GM23338 (cell line): ENCODE results near the gene TBX18. TPM values are rescaled to one million over a fixed set of nuclear protein-coding genes. Genes with fewer than 3 reads are reported as not detected.

Experiments used
- ATAC-seq: fragments of 200-7000 bp; cut with Tn5 transposase; 3 replicates; pipeline ENCODE4 v1.9.1; 2020
- DNase-seq: peaks from one replicate; pipeline ENCODE4 v3.0.0-alpha.2; 2015; ENCODE audit warnings: low spot score
- H2AFZ ChIP-seq: fragments of 200-600 bp; sonication (generic); 2 replicates; pipeline ENCODE4 v1.8.0; 2016; ENCODE audit warnings: antibody characterized with exemption, mild to moderate bottlenecking, moderate library complexity
- H3F3A ChIP-seq: fragments of 200-600 bp; sonication (generic); replicated peaks from 2 replicates; pipeline ENCODE4 v1.8.0; 2017; ENCODE audit warnings: antibody characterized with exemption, mixed run types, low read depth
- H3K27ac ChIP-seq: fragments of 200-600 bp; sonication (generic); 2 replicates; pipeline ENCODE4 v1.6.1; 2016; ENCODE audit warnings: low read depth
- H3K27me3 ChIP-seq: fragments of 200-600 bp; sonication (generic); 2 replicates; pipeline ENCODE4 v1.8.0; 2016; ENCODE audit warnings: mild to moderate bottlenecking, mixed run types, moderate library complexity; ENCODE audit not compliant: insufficient read depth
- H3K36me3 ChIP-seq: fragments of 200-600 bp; sonication (generic); 2 replicates; pipeline ENCODE4 v1.8.0; 2016; ENCODE audit warnings: mild to moderate bottlenecking; ENCODE audit not compliant: insufficient read depth
- H3K4me1 ChIP-seq: fragments of 200-600 bp; sonication (generic); 2 replicates; pipeline ENCODE4 v1.8.0; 2016; ENCODE audit warnings: mild to moderate bottlenecking, moderate library complexity; ENCODE audit not compliant: insufficient read depth
- H3K4me2 ChIP-seq: fragments of 200-600 bp; sonication (generic); 2 replicates; pipeline ENCODE4 v1.7.1; 2017; ENCODE audit warnings: mixed run types
- H3K4me3 ChIP-seq: fragments of 200-600 bp; sonication (generic); 2 replicates; pipeline ENCODE4 v1.6.1; 2016; ENCODE audit warnings: mixed run types
- H3K79me2 ChIP-seq: fragments of 200-600 bp; sonication (generic); replicated peaks from 2 replicates; pipeline ENCODE4 v1.8.0; 2017; ENCODE audit warnings: mild to moderate bottlenecking; ENCODE audit not compliant: insufficient read depth
- H3K9me2 ChIP-seq: fragments of 200-600 bp; sonication (generic); 2 replicates; pipeline ENCODE4 v1.8.0; 2017; ENCODE audit not compliant: insufficient read depth
- H4K20me1 ChIP-seq: fragments of 200-600 bp; sonication (generic); replicated peaks from 2 replicates; pipeline ENCODE4 v1.8.0; 2017; ENCODE audit warnings: mild to moderate bottlenecking; ENCODE audit not compliant: insufficient read depth
- H3K27ac Mint-ChIP-seq: 2 replicates; pipeline ENCODE4 v1.8.0; 2020; ENCODE audit warnings: inconsistent platforms, mild to moderate bottlenecking, moderate library complexity, mixed read lengths
- H3K27me3 Mint-ChIP-seq: 3 replicates; pipeline ENCODE4 v1.8.0; 2022; ENCODE audit warnings: low read depth, mild to moderate bottlenecking, moderate library complexity, mixed read lengths, inconsistent platforms; ENCODE audit not compliant: insufficient read depth, poor library complexity
- H3K36me3 Mint-ChIP-seq: 3 replicates; pipeline ENCODE4 v1.8.0; 2021; ENCODE audit warnings: low read depth, mild to moderate bottlenecking, inconsistent platforms, moderate library complexity, mixed read lengths
- H3K4me1 Mint-ChIP-seq: 3 replicates; pipeline ENCODE4 v1.8.0; 2020; ENCODE audit warnings: mild to moderate bottlenecking, inconsistent platforms, mixed read lengths
- H3K4me3 Mint-ChIP-seq: 3 replicates; pipeline ENCODE4 v1.8.0; 2021; ENCODE audit warnings: moderate library complexity, mild to moderate bottlenecking, inconsistent platforms, mixed read lengths
- H3K9me3 Mint-ChIP-seq: 3 replicates; pipeline ENCODE4 v1.8.0; 2020; ENCODE audit warnings: moderate library complexity, mild to moderate bottlenecking, inconsistent platforms, mixed read lengths
- CTCF ChIP-seq, 2 experiments: fragments of 200-600 bp in 1 of 2; sonication (generic) in 1 of 2; conservative IDR thresholded peaks; 2 replicates each; pipeline versions ENCODE4 v1.5.1 to v1.6.1; 2016 to 2017; ENCODE audit warnings: antibody characterized with exemption in 2 of 2, low read depth in 2 of 2, mild to moderate bottlenecking in 2 of 2, moderate library complexity in 1 of 2
- EZH2 ChIP-seq: fragments of 200-600 bp; sonication (generic); IDR thresholded peaks from one replicate; pipeline ENCODE4 v1.8.0; 2017; ENCODE audit warnings: antibody characterized with exemption, mild to moderate bottlenecking, low read depth; ENCODE audit not compliant: unreplicated experiment
- EZH2phosphoT487 ChIP-seq: fragments of 200-600 bp; sonication (generic); IDR thresholded peaks from one replicate; pipeline ENCODE4 v1.8.1; 2018; ENCODE audit warnings: antibody characterized with exemption; ENCODE audit not compliant: unreplicated experiment
- JUNB ChIP-seq: IDR thresholded peaks from one replicate; pipeline ENCODE4 v1.6.1; 2016; ENCODE audit warnings: antibody characterized with exemption; ENCODE audit not compliant: unreplicated experiment
- NANOG ChIP-seq: IDR thresholded peaks from 2 replicates; pipeline ENCODE4 v1.6.1; 2016; ENCODE audit warnings: antibody characterized with exemption, borderline replicate concordance
- STAT1 ChIP-seq: IDR thresholded peaks from one replicate; pipeline ENCODE4 v1.6.1; 2016; ENCODE audit warnings: antibody characterized with exemption; ENCODE audit not compliant: unreplicated experiment
- polyA plus RNA-seq: library from polyadenylated mRNA; unstranded; fragments of >200 nt; fragmentation: Nextera tagmentation; extraction: Ambion mirVana; gene quantifications from 2 replicates; pipeline ENCODE4 v1.2.1, GENCODE V29; 2016
- total RNA-seq: library from RNA; depleted of rRNA; stranded (reverse); fragments of >200 nt; shearing (Covaris generic); gene quantifications from 2 replicates; pipeline ENCODE4 v1.2.3, GENCODE V29; 2014

Gene TBX18
- total and polyA plus RNA-seq, 2 experiments from 2014 or later: 0.03 TPM; not detected in 1

- Mint-ChIP-seq H3K36me3 (no peaks in the 10 kb centered on the region), H3K9me3 (peaks cover 8% of the 10 kb centered on the region), H3K4me3 (peak overlapping the region; percentile 76), H3K4me1 (peaks cover 30% of the 10 kb centered on the region), H3K27me3 (peaks cover 92% of the 10 kb centered on the region), H3K27ac (no peak overlapping the region)
- H3K4me2 ChIP-seq: peak overlapping the region; percentile 93
- H3K27ac ChIP-seq: no peak overlapping the region
- H3K4me1 ChIP-seq: peaks cover 22% of the 10 kb centered on the region
- no peaks in the 10 kb centered on the region for H3K9me2 ChIP-seq
- TF ChIP-seq EZH2phosphoT487: peak; percentile 93
- peak; percentile 90 for TF ChIP-seq EZH2
- no peak for TF ChIP-seq STAT1
- H3K79me2 ChIP-seq: no peaks in the 10 kb centered on the region
- peak overlapping the region; percentile 99 for H2AFZ ChIP-seq
- H3F3A ChIP-seq: peaks cover 3% of the 10 kb centered on the region
- H4K20me1 ChIP-seq: peaks cover 29% of the 10 kb centered on the region
- H3K4me3 ChIP-seq: peak overlapping the region; percentile 76
- peak; percentile 47 for DNase-seq
- H3K27me3 ChIP-seq: peaks cover 100% of the 10 kb centered on the region
- H3K36me3 ChIP-seq: no peaks in the 10 kb centered on the region
- ATAC-seq: peak; percentile 7; the same call in 2 of the 3 replicates
These were observed 8.2 kb upstream of the TBX18 start for GRCh38 chr6:84772428-84773132.

GRCh38 chr6:84771756-84772356 is 7.5 kb upstream of the TBX18 start:
- DNase-seq: no peak
- H3K27me3 Mint-ChIP-seq: peaks cover 98% of the 10 kb centered on the region
- H3K27ac Mint-ChIP-seq: no peak overlapping the region

More at GRCh38 chr6:84771756-84772356, 7.5 kb upstream of the TBX18 start:
- H3K36me3 Mint-ChIP-seq: no peaks in the 10 kb centered on the region
- Histone ChIP-seq H3K4me1 (peaks cover 29% of the 10 kb centered on the region), H3K27me3 (peaks cover 100% of the 10 kb centered on the region), H2AFZ (no peak overlapping the region), H3K27ac (no peak overlapping the region), H4K20me1 (peaks cover 31% of the 10 kb centered on the region), H3K4me3 (no peak overlapping the region), H3K79me2 (no peaks in the 10 kb centered on the region), H3F3A (peaks cover 11% of the 10 kb centered on the region), H3K9me2 (no peaks in the 10 kb centered on the region), H3K36me3 (no peaks in the 10 kb centered on the region), H3K4me2 (no peak overlapping the region; the same call in 1 of the 2 replicates)
- H3K4me3 Mint-ChIP-seq: peak overlapping the region; percentile 39; the same call in 1 of the 3 replicates
- ATAC-seq: no peak
- TF ChIP-seq EZH2 (peak; percentile 45), CTCF (conservative IDR thresholded peaks at IDR 0.05; ENCODE audit: low read depth in 2 of 2) (no peak), JUNB (no peak), STAT1 (no peak), NANOG (no peak)
- peaks cover 37% of the 10 kb centered on the region for H3K4me1 Mint-ChIP-seq
- H3K9me3 Mint-ChIP-seq: peaks cover 8% of the 10 kb centered on the region
